Neural cell (in vitro differentiated cells): ENCODE data around the gene MYO15A.

Experiments
- CTCF ChIP-seq: fragments of 450-650 bp; IDR thresholded peaks from 2 replicates; pipeline ENCODE4 v1.5.1; 2014; ENCODE audit warnings: antibody characterized with exemption, mild to moderate bottlenecking, moderate library complexity; ENCODE audit not compliant: poor library complexity, severe bottlenecking
- EP300 ChIP-seq: fragments of 450-650 bp; conservative IDR thresholded peaks from 2 replicates; pipeline ENCODE4 v1.6.1; 2014; ENCODE audit warnings: antibody characterized with exemption, mild to moderate bottlenecking, moderate library complexity; ENCODE audit not compliant: poor library complexity, severe bottlenecking
- EZH2 ChIP-seq: fragments of 200-600, 300-800 bp; shearing (Covaris generic), sonication (generic); IDR thresholded peaks from 2 replicates; pipeline ENCODE4 v1.6.1; 2014; ENCODE audit warnings: antibody characterized with exemption, low read length, borderline replicate concordance, mild to moderate bottlenecking; ENCODE audit not compliant: insufficient read depth, poor library complexity, severe bottlenecking
- SMC3 ChIP-seq: fragments of 450-650 bp; conservative IDR thresholded peaks from 2 replicates; pipeline ENCODE4 v1.6.1; 2014; ENCODE audit warnings: antibody characterized with exemption, mild to moderate bottlenecking, moderate library complexity; ENCODE audit not compliant: poor library complexity
- TAF1 ChIP-seq: IDR thresholded peaks from 2 replicates; pipeline ENCODE4 v1.6.1; 2012; ENCODE audit warnings: low read depth

- TF ChIP-seq CTCF, result no peak
- TF ChIP-seq TAF1, result no peak
- TF ChIP-seq SMC3, result no peak
- TF ChIP-seq EZH2, result no peak
- TF ChIP-seq EP300, result no peak
Measured at GRCh38 chr17:18191967-18192366, 83.4 kb downstream of the MYO15A start.
